ENCODE measurements around the gene TDRD1. TPM values are rescaled to one million over a fixed set of nuclear protein-coding genes. Genes with fewer than 3 reads are reported as not detected.

The TDRD1 gene
- total RNA-seq, 1 experiment from 2014 or later, result not detected

- Histone ChIP-seq H3K79me2 (ENCODE audit: insufficient read depth, low read length) (no peaks in the 10 kb centered on the region), H3K4me2 (ENCODE audit: low read length) (no peak overlapping the region), H3K9ac (ENCODE audit: low read length) (no peak overlapping the region), H3K27ac (ENCODE audit: low read depth, low read length) (no peak overlapping the region), H2AFZ (ENCODE audit: low read depth, low read length, poor library complexity, severe bottlenecking) (no peak overlapping the region), H3K36me3 (ENCODE audit: control insufficient read depth in 1 of 2, insufficient read depth in 2 of 2, low read length in 2 of 2) (no peaks in the 10 kb centered on the region), H3K9me3 (ENCODE audit: control insufficient read depth in 1 of 2, insufficient read depth in 1 of 2, low read depth in 1 of 2, low read length in 2 of 2) (no peaks in the 10 kb centered on the region), H3K4me1 (ENCODE audit: control insufficient read depth in 1 of 2, insufficient read depth in 2 of 2, low read length in 2 of 2) (peaks cover 0 to 6% of the 10 kb centered on the region in 2 experiments; a peak in 1 of 4 replicates), H3K4me3 (replicated peaks in 1 of 2; ENCODE audit: low read depth in 1 of 2, low read length in 2 of 2) (no peak overlapping the region), H4K20me1 (ENCODE audit: insufficient read depth) (no peaks in the 10 kb centered on the region), H3K9me2 (ENCODE audit: insufficient read depth) (no peaks in the 10 kb centered on the region), H3K27me3 (ENCODE audit: insufficient read depth, low read length) (0 out of 2 replicates have a peak, but pooled peaks cover 4% of the 10 kb centered on the region)
- ChIA-PET POLR2A (no interaction called here), CTCF (no interaction called here), RAD21 (ENCODE audit: low non-redundant PET in 1 of 2, low total read pairs in 2 of 2, uncharacterized antibody in 2 of 2, unreplicated experiment in 2 of 2) (no interaction called here)
- intact Hi-C loops (cut with micrococcal nuclease), result no loop called here
- DNase-seq (ENCODE audit: low read depth, low spot score) (no peak), ATAC-seq (no peak)
- BruUV-seq (replicated peaks), result no TSS peak
- TF ChIP-seq POLR2AphosphoS5 (IDR thresholded peaks at IDR 0.05; ENCODE audit: low read depth, low read length) (no peak), SP1 (IDR thresholded peaks at IDR 0.05; ENCODE audit: low read depth) (no peak), ATF3 (IDR thresholded peaks at IDR 0.05) (no peak), EZH2 (IDR thresholded peaks at IDR 0.05) (no peak), FOSL1 (IDR thresholded peaks at IDR 0.05; ENCODE audit: low read depth) (no peak), JUND (IDR thresholded peaks at IDR 0.05) (no peak), CEBPB (IDR thresholded peaks at IDR 0.05; ENCODE audit: low read depth) (no peak), ELF1 (IDR thresholded peaks at IDR 0.05; ENCODE audit: borderline replicate concordance, low read depth) (no peak), CBX3 (IDR thresholded peaks at IDR 0.05; ENCODE audit: low read depth) (no peak), CTCF (IDR thresholded peaks at IDR 0.05 in 2 of 3, conservative IDR thresholded peaks at IDR 0.05 in 1 of 3; ENCODE audit: borderline replicate concordance in 1 of 3, insufficient read depth in 1 of 3, low read depth in 2 of 3, low read length in 2 of 3) (no peak), REST (IDR thresholded peaks at IDR 0.05; ENCODE audit: low read depth) (no peak), EGR1 (IDR thresholded peaks at IDR 0.05; ENCODE audit: low read depth) (no peak), RAD21 (IDR thresholded peaks at IDR 0.05; ENCODE audit: low read depth) (no peak), POLR2A (IDR thresholded peaks at IDR 0.05; ENCODE audit: borderline replicate concordance, extremely low read depth, insufficient read depth, insufficient read length) (no peak), ZFX (IDR thresholded peaks at IDR 0.05) (no peak), MAX (IDR thresholded peaks at IDR 0.05) (no peak)
These were observed 71.1 kb downstream of the TDRD1 start for GRCh38 chr10:114250236-114250635.

Measured in HCT116 (cell line).